Cortex of kidney (tissue), 1 donor: ENCODE data around the gene KIFBP.
"Not testable (repeated sequence)": the region's sequence is repeated elsewhere in the genome, so short reads cannot be mapped to it uniquely, and the experiment has no call there.

Experiments used
- DNase-seq: peaks from one replicate; lab custom pipeline; 2025; lab: John Stamatoyannopoulos, UW

The KIFBP gene

GRCh38 chr10:68988530-68989316 lies at the start of gene KIFBP:
KIFBP (plus strand) TSS chr10:68988803; CDS start chr10:68988833, 30 bp downstream.
- no peak for DNase-seq

GRCh38 chr10:68938884-68939283 lies 49.7 kb upstream of the KIFBP start:
- no peak for DNase-seq

- not testable (repeated sequence) for DNase-seq
Measured at GRCh38 chr10:68940917-68941316, 47.7 kb upstream of the KIFBP start.

GRCh38 chr10:68950598-68950997 lies 38.0 kb upstream of the KIFBP start:
- DNase-seq: no peak

GRCh38 chr10:68954904-68955303 lies 33.7 kb upstream of the KIFBP start:
- DNase-seq: no peak

GRCh38 chr10:68955355-68955831 lies 33.2 kb upstream of the KIFBP start:
- DNase-seq: no peak

GRCh38 chr10:68955832-68956532 lies 32.6 kb upstream of the KIFBP start, which contains the start of gene DDX21:
DDX21 (plus strand) TSS chr10:68956170; CDS start chr10:68956226, 56 bp downstream.
- no peak for DNase-seq

- DNase-seq: no peak
Measured at GRCh38 chr10:68957284-68957615, 31.4 kb upstream of the KIFBP start.

- DNase-seq: no peak
Measured at GRCh38 chr10:68957654-68958053, 30.9 kb upstream of the KIFBP start.

GRCh38 chr10:68959695-68960527 lies 28.7 kb upstream of the KIFBP start:
- DNase-seq: no peak

GRCh38 chr10:68963151-68963550 lies 25.5 kb upstream of the KIFBP start:
- DNase-seq: no peak

GRCh38 chr10:68973975-68974374 lies 14.6 kb upstream of the KIFBP start:
- no peak for DNase-seq

GRCh38 chr10:68975936-68976473 lies 12.6 kb upstream of the KIFBP start:
- not testable (repeated sequence) for DNase-seq

GRCh38 chr10:68979738-68980137 lies 8.9 kb upstream of the KIFBP start:
- not testable (repeated sequence) for DNase-seq

- no peak for DNase-seq
Measured at GRCh38 chr10:68981074-68981473, 7.5 kb upstream of the KIFBP start.

- DNase-seq: no peak
Measured at GRCh38 chr10:68982389-68982788, 6.2 kb upstream of the KIFBP start.

- DNase-seq: no peak
Measured at GRCh38 chr10:68987611-68988010, 992 bp upstream of the KIFBP start.

- DNase-seq: no peak
Measured at GRCh38 chr10:68989317-68989990, 851 bp downstream of the KIFBP start.

GRCh38 chr10:68992636-68993440 lies 4.2 kb downstream of the KIFBP start:
- DNase-seq: no peak

- DNase-seq: no peak
Measured at GRCh38 chr10:68997211-68997610, 8.6 kb downstream of the KIFBP start.

GRCh38 chr10:69004821-69005220 lies 16.2 kb downstream of the KIFBP start:
- no peak for DNase-seq
